Transverse colon (tissue), 4 donors: ENCODE measurements around the gene ZFAND5. TPM values are rescaled to one million over a fixed set of nuclear protein-coding genes. Genes with fewer than 3 reads are reported as not detected.

Source experiments
- DNase-seq: peaks from one replicate; pipeline ENCODE4 v3.0.0-alpha.2; 2019
- H3K27ac ChIP-seq, 4 donors: fragments of 200-600 bp; sonication (generic); 2 replicates each; pipeline ENCODE4 v1.5.1; 2016 to 2018; ENCODE audit warnings: inconsistent platforms in 4 of 4
- H3K27me3 ChIP-seq: fragments of 200-600 bp; sonication (generic); 2 replicates; pipeline ENCODE4 v1.5.1; 2017; ENCODE audit warnings: inconsistent platforms
- H3K36me3 ChIP-seq, 4 donors: fragments of 200-600 bp; sonication (generic); 2 replicates each; pipeline ENCODE4 v1.5.1; 2017 to 2019; ENCODE audit warnings: inconsistent platforms in 4 of 4
- H3K4me1 ChIP-seq, 4 donors: fragments of 200-600 bp; sonication (generic); 2 replicates each; pipeline ENCODE4 v1.5.1; 2017 to 2020; ENCODE audit warnings: inconsistent platforms in 4 of 4
- H3K4me3 ChIP-seq, 4 donors: fragments of 200-600 bp; sonication (generic); 1 replicate in 1 of 4; 2 replicates in 3 of 4; pipeline versions ENCODE4 v1.5.1 to v1.6.1; 2017 to 2019; ENCODE audit warnings: inconsistent platforms in 4 of 4
- H3K9me3 ChIP-seq, 2 donors: fragments of 200-600 bp; sonication (generic); 2 replicates each; pipeline ENCODE4 v1.5.1; 2017 to 2019; ENCODE audit warnings: inconsistent platforms in 2 of 2
- CTCF ChIP-seq, 5 experiments: fragments of 200-600 bp in 3 of 5; fragments of 450-650 bp in 2 of 5; sonication (generic) in 3 of 5; IDR thresholded peaks; 1 replicate in 2 of 5; 2 replicates in 3 of 5; pipeline ENCODE4 v1.5.1; 2016 to 2017; ENCODE audit warnings: antibody characterized with exemption in 5 of 5, inconsistent platforms in 3 of 5, mild to moderate bottlenecking in 2 of 5, moderate library complexity in 1 of 5
- EP300 ChIP-seq: sonication (generic); formaldehyde crosslinking; IDR thresholded peaks from one replicate; pipeline ENCODE4 v1.6.1; 2017; ENCODE audit warnings: antibody characterized with exemption, low read depth
- POLR2A ChIP-seq: fragments of 450-650 bp; IDR thresholded peaks from one replicate; pipeline ENCODE4 v1.6.1; 2016; ENCODE audit warnings: antibody characterized with exemption, mild to moderate bottlenecking, moderate library complexity
- POLR2AphosphoS5 ChIP-seq, 3 donors: sonication (generic); formaldehyde crosslinking; IDR thresholded peaks; one replicate each; pipeline ENCODE4 v1.6.1; 2016; ENCODE audit warnings: antibody characterized with exemption in 3 of 3
- WGBS, 2 donors: methylation state at CpG; one replicate each; pipeline ENCODE4 v1.1.5; 2018; ENCODE audit warnings: low coverage in 1 of 2; 5-methylcytosine and 5-hydroxymethylcytosine counted together
- in situ Hi-C, 4 donors: fragments of 200-750 bp; cut with MboI; loops; one replicate each; pipeline versions ENCODE4 v1.15.0 to v1.15.1; 2017; ENCODE audit warnings: low sequenced_read_pairs in 3 of 4, low pct_ligation_motif_present in 1 of 4, low pct_unique_long_range_greater_than_20kb in 1 of 4
- intact Hi-C: fragments of 100-400 bp; cut with DNase I; formaldehyde crosslinking; loops from one replicate; pipeline ENCODE4 v1.15.1; 2023; ENCODE audit warnings: low total_unique reads
- total RNA-seq, 4 donors: library from RNA; depleted of rRNA; stranded (reverse); fragments of >200 nt; gene quantifications; one replicate each; pipeline ENCODE4 v1.1.0, GENCODE V29; 2016

Gene ZFAND5
- total RNA-seq, 4 donors from 2014 or later = 49.0 to 190 (median 98.2) TPM

- WGBS, 2 donors = 57 to 67% methylated on average over 1 to 3 of the region's 3 CpGs
- Histone ChIP-seq H3K4me1 (peaks cover 25 to 55% (median 38%) of the 10 kb centered on the region in 4 donors), H3K27me3 (no peaks in the 10 kb centered on the region), H3K4me3 (no peak overlapping the region), H3K36me3 (no peaks in the 10 kb centered on the region), H3K27ac (peak overlapping the region; percentile 82 to 88 (median 86)), H3K9me3 (no peaks in the 10 kb centered on the region)
- no peak for DNase-seq
- TF ChIP-seq POLR2AphosphoS5 (IDR thresholded peaks at IDR 0.05) = no peak
- TF ChIP-seq CTCF (IDR thresholded peaks at IDR 0.05) = no peak
- no peak for TF ChIP-seq EP300
- peak; percentile 17 for TF ChIP-seq POLR2A
- intact Hi-C loops (no loop called here), in situ Hi-C loops (no loop called here)
These were observed 51.5 kb downstream of the ZFAND5 start for GRCh38 chr9:72313507-72313906.

GRCh38 chr9:72312386-72312987 lies 52.5 kb downstream of the ZFAND5 start:
- H3K27me3 ChIP-seq = no peaks in the 10 kb centered on the region
- no peaks in the 10 kb centered on the region for H3K9me3 ChIP-seq
- H3K27ac ChIP-seq = peak overlapping the region; percentile 82 to 88 (median 86)
- in situ Hi-C loops (no loop called here), intact Hi-C loops (no loop called here)
- H3K4me1 ChIP-seq = peaks cover 25 to 55% (median 38%) of the 10 kb centered on the region in 4 donors
- 15 to 61% methylated on average over 4 to 10 of the region's 10 CpGs for WGBS, 2 donors
- H3K36me3 ChIP-seq = no peaks in the 10 kb centered on the region
- H3K4me3 ChIP-seq = no peak overlapping the region
- no peak for TF ChIP-seq POLR2A
- TF ChIP-seq POLR2AphosphoS5 (IDR thresholded peaks at IDR 0.05) = peak in 2 of 3 donors; percentile 75 to 76
- peak; percentile 47 for TF ChIP-seq EP300
- no peak for TF ChIP-seq CTCF (IDR thresholded peaks at IDR 0.05)
- DNase-seq = no peak

GRCh38 chr9:72309364-72310133 lies 55.5 kb downstream of the ZFAND5 start:
- 74 to 76% methylated on average over 4 of the region's 4 CpGs for WGBS, 2 donors
- Histone ChIP-seq H3K27ac (no peak overlapping the region), H3K27me3 (no peaks in the 10 kb centered on the region), H3K9me3 (no peaks in the 10 kb centered on the region), H3K4me3 (no peak overlapping the region), H3K4me1 (peaks cover 19 to 46% (median 36%) of the 10 kb centered on the region in 4 donors), H3K36me3 (no peaks in the 10 kb centered on the region)
- no peak for TF ChIP-seq POLR2A
- TF ChIP-seq CTCF (IDR thresholded peaks at IDR 0.05) = no peak
- no peak for TF ChIP-seq POLR2AphosphoS5 (IDR thresholded peaks at IDR 0.05)
- no peak for TF ChIP-seq EP300
- DNase-seq = no peak
- intact Hi-C loops (no loop called here), in situ Hi-C loops (loop anchor here in 1 of 4 donors (10.0 kb wide), 1 partner anchor 45 kb away; no protein-coding TSS in a partner anchor)

GRCh38 chr9:72306761-72307160 lies 58.2 kb downstream of the ZFAND5 start:
- intact Hi-C loops = no loop called here
- no peak for TF ChIP-seq EP300
- TF ChIP-seq CTCF (IDR thresholded peaks at IDR 0.05) = no peak
- peak in 1 of 3 donors; percentile 34 for TF ChIP-seq POLR2AphosphoS5 (IDR thresholded peaks at IDR 0.05)
- Histone ChIP-seq H3K4me1 (peaks cover 8 to 24% (median 20%) of the 10 kb centered on the region in 4 donors), H3K4me3 (no peak overlapping the region), H3K27me3 (no peaks in the 10 kb centered on the region), H3K36me3 (no peaks in the 10 kb centered on the region), H3K27ac (peak overlapping the region in 1 of 4 donors; percentile 88), H3K9me3 (no peaks in the 10 kb centered on the region)
- in situ Hi-C loops = loop anchor here in 1 of 4 donors (10.0 kb wide), 1 partner anchor 48 kb away; no protein-coding TSS in a partner anchor
- WGBS, 2 donors = 72 to 88% methylated on average over 1 of the region's 1 CpG
- DNase-seq = no peak
